ENCODE measurements around the gene UCK1.
A peak's percentile ranks its signal among the peaks of the same experiment; 100 is the strongest.

UCK1 gene

DNA sequence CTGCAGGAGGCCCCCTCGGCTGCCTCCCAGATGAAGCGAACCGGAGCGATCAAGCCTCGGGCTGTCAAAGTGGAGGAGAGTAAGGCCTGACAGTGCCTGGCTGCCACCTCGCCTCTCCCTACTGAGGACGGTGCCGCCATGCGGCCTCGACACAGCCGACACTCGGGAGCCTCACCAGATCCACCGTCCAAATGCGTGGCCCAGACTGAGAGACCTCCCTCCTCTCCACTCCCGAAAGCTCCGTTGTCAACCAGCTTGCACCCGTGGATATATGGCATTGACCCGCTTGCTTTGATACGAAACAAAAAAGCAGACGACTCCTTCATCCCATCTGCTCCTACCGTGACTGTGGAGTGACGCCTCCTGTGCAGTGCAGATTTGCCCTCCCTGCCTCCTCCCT is 35.3 kb downstream of the UCK1 start:
- no peak for DNase-seq

GRCh38 chr9:131494296-131494870 is 36.7 kb downstream of the UCK1 start:
- no peak for DNase-seq

GRCh38 chr9:131492070-131492469 is 39.0 kb downstream of the UCK1 start:
- no peak for DNase-seq

DNA sequence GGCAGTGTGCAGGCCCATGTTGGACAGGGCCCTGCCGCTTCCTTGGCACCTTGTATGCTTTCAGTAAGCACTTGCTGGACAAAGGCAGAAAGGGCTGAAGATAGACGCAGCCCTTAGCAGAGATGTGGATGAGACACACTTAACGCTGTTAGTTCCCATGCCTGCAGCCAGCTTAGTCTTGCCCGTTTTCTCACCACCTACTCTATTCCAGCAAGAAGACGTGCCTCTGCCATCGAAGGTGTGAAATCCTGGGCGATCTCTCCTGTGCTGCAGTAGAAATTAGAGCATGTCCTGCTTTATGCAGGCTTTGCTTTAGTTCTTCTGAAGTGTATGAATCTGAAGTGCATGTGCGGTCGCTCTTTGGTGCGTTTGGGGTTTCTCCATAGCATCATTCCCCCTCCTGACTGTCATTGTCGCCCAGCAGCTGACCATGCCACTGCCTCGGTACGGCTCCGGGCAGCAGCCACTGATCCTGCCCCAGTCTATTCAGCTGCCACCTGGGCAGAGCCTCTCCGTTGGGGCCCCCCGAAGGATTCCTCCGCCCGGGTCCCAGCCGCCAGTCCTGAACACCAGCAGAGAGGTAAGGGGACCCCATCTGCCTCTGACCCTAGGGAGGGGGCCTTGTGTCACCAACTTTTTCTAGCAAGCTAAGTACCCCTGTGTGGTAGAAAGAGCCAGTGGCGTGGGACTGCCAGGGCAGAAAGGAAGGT is 39.9 kb downstream of the UCK1 start:
- DNase-seq: no peak

- no peak for DNase-seq
Observed at GRCh38 chr9:131490514-131490913, 40.5 kb downstream of the UCK1 start.

DNA sequence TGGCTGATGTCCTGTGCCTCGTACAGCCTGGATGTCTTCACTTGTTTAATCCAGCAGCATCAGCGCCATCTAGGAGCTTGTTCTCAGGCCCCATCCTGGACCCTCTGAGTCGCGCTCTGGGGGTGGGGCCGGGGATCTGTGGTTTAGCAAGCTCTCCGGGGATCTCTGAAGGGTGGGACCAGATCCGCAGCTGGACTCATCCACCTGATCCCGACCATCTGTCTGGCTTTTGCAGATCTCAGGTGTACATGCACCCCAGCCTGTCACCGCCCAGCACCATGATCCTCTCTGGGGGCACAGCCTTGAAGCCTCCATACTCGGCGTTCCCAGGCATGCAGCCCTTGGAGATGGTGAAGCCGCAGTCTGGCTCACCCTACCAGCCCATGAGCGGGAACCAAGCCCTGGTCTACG is 43.4 kb downstream of the UCK1 start:
- DNase-seq: no peak

GRCh38 chr9:131487001-131487400 is 44.1 kb downstream of the UCK1 start:
- no peak for DNase-seq

GRCh38 chr9:131485728-131486422 is 45.2 kb downstream of the UCK1 start:
- DNase-seq: peak; percentile 19

DNA sequence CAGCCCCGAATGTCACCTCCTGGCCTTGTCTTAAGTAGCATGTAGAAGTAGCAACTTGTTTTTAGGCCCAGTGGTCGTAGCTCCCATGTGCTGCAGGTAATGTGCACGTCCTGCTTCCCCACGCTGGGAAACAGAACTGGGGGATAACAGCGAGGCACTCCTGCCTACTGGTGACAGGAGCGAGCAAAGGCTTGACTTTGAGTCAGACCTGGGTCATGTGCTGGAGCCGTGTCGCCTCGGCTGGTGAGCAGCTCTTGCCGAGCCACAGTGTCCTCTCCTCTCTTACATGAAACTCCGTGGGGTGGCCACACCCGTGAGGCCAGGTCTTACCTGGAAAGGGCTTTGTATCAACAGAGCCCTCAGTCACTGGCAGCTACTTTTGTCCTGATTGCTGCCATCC is 45.9 kb downstream of the UCK1 start:
- DNase-seq: no peak

- no peak for DNase-seq
Observed at GRCh38 chr9:131484560-131485185, 46.4 kb downstream of the UCK1 start.

- DNase-seq: no peak
Observed at GRCh38 chr9:131484051-131484445, 47.0 kb downstream of the UCK1 start.

DNA sequence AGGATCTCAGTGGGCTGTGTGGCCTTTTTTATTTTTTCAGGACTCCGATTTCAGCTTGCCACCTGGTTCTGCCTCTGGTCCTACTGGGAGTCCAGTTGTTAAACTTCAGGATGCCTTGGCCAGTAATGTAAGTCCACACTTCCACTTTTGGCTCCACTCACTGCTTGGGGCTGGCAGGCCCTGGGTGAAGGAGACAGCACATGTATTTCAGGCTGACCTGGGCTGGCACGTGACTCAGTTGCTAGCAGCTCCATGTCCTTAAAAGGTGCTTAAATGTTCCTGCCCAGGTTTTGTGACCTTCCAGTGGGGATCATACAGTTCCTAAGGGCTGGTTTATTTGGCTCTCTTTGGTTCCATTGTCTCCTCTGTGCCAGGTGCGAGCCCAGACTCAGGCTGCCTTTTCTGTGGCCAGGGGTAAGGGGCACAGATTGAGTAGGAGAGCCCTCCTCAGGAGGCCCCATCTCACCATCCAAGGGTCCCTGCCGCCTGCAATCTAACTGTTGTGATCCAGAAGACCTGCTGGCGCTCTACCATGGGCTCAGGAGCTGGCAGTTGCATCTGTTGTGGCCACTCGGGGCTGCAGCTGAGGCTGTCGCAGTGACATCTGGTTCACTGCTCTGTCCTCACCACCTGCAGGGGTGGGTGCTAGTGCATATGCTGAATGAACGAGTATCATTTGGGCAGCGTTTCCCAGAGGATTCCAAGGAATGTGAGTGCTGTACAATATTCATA is 47.6 kb downstream of the UCK1 start:
- no peak for DNase-seq

DNA sequence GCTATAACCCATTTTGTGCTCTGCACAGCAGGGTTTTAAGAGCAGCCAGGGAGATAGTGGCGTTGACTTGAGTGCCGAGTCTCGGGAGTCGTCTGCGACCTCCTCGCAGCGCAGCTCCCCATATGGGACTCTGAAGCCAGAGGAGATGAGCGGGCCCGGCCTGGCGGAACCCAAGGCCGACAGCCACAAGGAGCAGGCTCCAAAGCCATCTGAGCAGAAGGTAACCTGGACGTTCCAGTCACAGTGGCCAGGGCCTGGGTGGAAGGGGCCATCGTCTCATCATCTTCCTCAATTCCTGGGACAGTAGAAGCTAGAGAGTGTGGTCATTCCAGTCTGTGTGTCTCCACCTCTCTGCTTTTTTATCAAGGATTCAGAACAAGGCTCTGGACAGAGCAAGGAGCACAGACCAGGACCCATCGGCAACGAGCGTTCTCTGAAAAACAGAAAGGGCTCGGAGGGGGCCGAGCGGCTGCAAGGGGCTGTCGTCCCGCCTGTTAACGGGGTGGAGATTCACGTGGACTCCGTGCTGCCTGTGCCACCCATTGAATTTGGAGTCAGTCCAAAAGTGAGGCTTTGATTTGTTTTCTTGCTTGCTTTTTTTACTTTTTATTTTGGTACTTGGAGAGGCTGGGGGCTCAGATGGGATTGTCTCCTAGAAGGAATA is 48.6 kb downstream of the UCK1 start:
- no peak for DNase-seq

GRCh38 chr9:131481441-131482342 is 49.4 kb downstream of the UCK1 start:
- no peak for DNase-seq

DNA sequence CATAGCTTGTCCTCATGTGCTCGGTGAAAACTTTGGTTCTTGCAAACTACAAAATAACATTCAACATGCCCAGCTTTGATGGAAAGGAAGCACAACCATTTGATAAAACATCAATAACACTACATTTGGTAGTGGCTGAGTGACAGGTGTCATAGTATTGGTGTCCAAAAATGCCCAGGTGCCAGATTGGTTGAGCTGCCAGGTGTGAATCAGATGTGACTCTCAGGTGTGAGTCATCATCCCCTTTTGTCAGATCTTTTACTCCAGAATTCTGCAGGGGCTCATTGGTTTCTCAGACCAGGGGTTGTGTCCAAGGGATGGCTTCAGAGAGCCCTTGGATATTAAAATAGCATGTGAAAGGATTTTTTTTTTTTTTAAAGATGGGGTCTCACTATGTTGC is 50.8 kb downstream of the UCK1 start:
- DNase-seq: no peak

- DNase-seq: no peak
Observed at GRCh38 chr9:131478911-131479310, 52.2 kb downstream of the UCK1 start.

- peak; percentile 47 for DNase-seq
Observed at GRCh38 chr9:131478421-131478868, 52.6 kb downstream of the UCK1 start.

DNA sequence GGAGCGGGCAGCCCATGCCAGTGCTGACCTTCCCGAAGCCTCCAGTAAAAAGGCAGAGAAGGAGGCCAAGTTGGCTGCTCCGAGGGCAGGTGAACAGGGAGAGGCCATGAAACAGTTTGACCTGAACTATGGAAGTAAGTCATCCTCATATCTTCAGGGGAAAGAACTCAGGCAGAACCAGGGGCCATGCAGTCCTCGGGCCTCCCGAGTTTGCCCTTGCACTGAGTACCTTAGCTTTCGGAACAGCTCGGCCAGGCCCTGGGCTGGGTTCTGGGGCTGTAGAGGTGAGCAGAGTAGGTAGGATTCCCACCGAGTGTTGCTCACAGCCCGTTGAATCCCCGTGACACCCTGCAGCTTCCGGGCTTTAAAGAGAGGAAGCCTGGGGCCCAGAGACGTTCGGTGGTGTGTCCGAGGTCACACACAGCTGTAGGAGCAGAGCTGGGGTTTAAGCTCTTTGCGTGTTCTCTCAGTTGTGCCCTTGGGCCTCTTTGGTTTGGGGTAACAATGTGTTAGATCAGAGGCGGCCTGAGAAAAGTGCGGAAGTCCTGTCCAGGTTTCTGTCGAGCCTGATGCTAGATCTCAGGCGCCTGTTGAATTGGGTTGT is 53.1 kb downstream of the UCK1 start:
- DNase-seq: no peak

DNA sequence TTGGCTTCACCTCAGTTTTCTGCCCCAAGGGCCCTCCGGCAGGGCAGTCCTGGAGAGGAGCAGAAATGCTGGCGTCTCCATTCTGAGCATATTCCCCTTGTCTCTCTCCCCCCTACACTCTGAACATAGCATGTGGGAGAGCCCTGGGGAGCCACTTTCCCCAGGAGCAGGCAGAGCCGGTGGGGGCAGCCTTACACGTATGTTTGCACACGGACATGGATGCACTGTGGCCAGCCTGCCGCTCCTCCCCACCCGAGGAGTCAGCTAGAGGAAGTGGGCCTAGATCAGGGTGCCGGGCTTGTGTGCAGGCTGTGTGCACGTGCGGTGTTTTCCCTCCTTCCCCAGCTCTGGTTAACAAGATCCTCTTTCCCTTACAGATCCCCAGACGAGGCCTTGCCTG is 53.7 kb downstream of the UCK1 start:
- no peak for DNase-seq

DNA sequence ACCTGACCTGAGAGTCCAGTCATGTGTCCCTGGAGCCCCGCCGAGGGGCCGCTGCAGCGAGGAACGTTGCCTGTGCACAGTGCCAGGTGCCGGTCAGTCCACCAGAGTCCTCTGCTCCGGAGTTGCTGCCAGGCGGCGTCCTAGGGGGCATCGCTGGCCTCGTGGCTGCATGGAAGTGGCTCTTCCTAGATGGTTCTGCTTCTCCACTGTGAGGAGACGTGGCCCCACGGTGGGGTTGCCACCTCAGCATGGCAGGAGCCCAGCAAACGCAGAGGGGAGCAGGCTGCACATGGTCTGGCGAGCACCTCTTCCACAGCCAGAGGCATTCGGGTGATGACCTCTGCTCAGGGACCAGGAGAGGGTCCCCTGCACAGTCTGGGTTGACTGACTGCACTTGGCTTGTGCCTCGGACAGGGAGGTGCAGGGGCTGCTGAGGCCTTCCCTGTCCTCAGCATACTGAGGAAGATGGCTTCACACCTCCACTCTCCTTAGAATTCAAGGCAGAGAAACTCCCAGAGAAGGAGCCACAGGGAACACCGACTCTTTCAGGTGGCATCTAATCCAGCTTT is 54.2 kb downstream of the UCK1 start:
- DNase-seq: no peak
